Neural cell (in vitro differentiated cells): ENCODE results near the gene LMO1. TPM values are rescaled to one million over a fixed set of nuclear protein-coding genes. Genes with fewer than 3 reads are reported as not detected.

Experiments used
- H2AFZ ChIP-seq: fragments of 200-600, 300-800 bp; sonication (generic), shearing (Covaris generic); 2 replicates; pipeline ENCODE4 v1.6.0; 2014; ENCODE audit warnings: low read depth, mild to moderate bottlenecking, antibody characterized with exemption, low read length, moderate library complexity
- H3F3A ChIP-seq: fragments of 200-600 bp; shearing (Covaris generic); 2 replicates; pipeline ENCODE4 v1.6.1; 2016; ENCODE audit warnings: mild to moderate bottlenecking, moderate library complexity, mixed read lengths, antibody characterized with exemption, low read length; ENCODE audit not compliant: insufficient read depth, poor library complexity, severe bottlenecking
- H3K27ac ChIP-seq: fragments of 200-600, 300-800 bp; sonication (generic), shearing (Covaris generic); 2 replicates; pipeline ENCODE4 v1.5.1; 2014; ENCODE audit warnings: mild to moderate bottlenecking, low read length, moderate library complexity
- H3K27me3 ChIP-seq: fragments of 300-800, 200-600 bp; sonication (generic), shearing (Covaris generic); 2 replicates; pipeline ENCODE4 v1.6.0; 2014; ENCODE audit warnings: mild to moderate bottlenecking, low read depth, low read length, moderate library complexity; ENCODE audit not compliant: insufficient read depth
- H3K36me3 ChIP-seq: fragments of 300-800, 200-600 bp; sonication (generic), shearing (Covaris generic); 2 replicates; pipeline ENCODE4 v1.5.1; 2014; ENCODE audit warnings: mild to moderate bottlenecking, antibody characterized with exemption, low read length, moderate library complexity; ENCODE audit not compliant: insufficient read depth
- H3K4me2 ChIP-seq: fragments of 300-800, 200-600 bp; sonication (generic), shearing (Covaris generic); 2 replicates; pipeline ENCODE4 v1.6.0; 2014; ENCODE audit warnings: mild to moderate bottlenecking, low read length
- H3K4me3 ChIP-seq: fragments of 300-800, 200-600 bp; sonication (generic), shearing (Covaris generic); 2 replicates; pipeline ENCODE4 v1.5.1; 2014; ENCODE audit warnings: mild to moderate bottlenecking, low read length, moderate library complexity
- H3K79me2 ChIP-seq: fragments of 200-600 bp; shearing (Covaris generic); replicated peaks from 2 replicates; pipeline ENCODE4 v1.6.0; 2014; ENCODE audit warnings: mild to moderate bottlenecking, low read length, moderate library complexity; ENCODE audit not compliant: insufficient read depth
- H3K9ac ChIP-seq: fragments of 300-800, 200-600 bp; sonication (generic), shearing (Covaris generic); 2 replicates; pipeline ENCODE4 v1.6.1; 2016; ENCODE audit warnings: mild to moderate bottlenecking, low read length, mixed read lengths
- H3K9me2 ChIP-seq: fragments of 200-600 bp; shearing (Covaris generic); 2 replicates; pipeline ENCODE4 v1.6.1; 2016; ENCODE audit warnings: mild to moderate bottlenecking, low read length, mixed read lengths; ENCODE audit not compliant: insufficient read depth
- H3K9me3 ChIP-seq: fragments of 200-600, 300-800 bp; sonication (generic), shearing (Covaris generic); 2 replicates; pipeline ENCODE4 v1.6.1; 2016; ENCODE audit warnings: mild to moderate bottlenecking, mixed run types, low read length, moderate library complexity, mixed read lengths
- H4K20me1 ChIP-seq: fragments of 200-600 bp; shearing (Covaris generic); 2 replicates; pipeline ENCODE4 v1.6.1; 2016; ENCODE audit warnings: mild to moderate bottlenecking, mixed run types; ENCODE audit not compliant: insufficient read depth
- CTCF ChIP-seq: fragments of 450-650 bp; IDR thresholded peaks from 2 replicates; pipeline ENCODE4 v1.5.1; 2014; ENCODE audit warnings: antibody characterized with exemption, mild to moderate bottlenecking, moderate library complexity; ENCODE audit not compliant: poor library complexity, severe bottlenecking
- EP300 ChIP-seq: fragments of 450-650 bp; conservative IDR thresholded peaks from 2 replicates; pipeline ENCODE4 v1.6.1; 2014; ENCODE audit warnings: antibody characterized with exemption, mild to moderate bottlenecking, moderate library complexity; ENCODE audit not compliant: poor library complexity, severe bottlenecking
- EZH2 ChIP-seq: fragments of 200-600, 300-800 bp; shearing (Covaris generic), sonication (generic); IDR thresholded peaks from 2 replicates; pipeline ENCODE4 v1.6.1; 2014; ENCODE audit warnings: antibody characterized with exemption, low read length, borderline replicate concordance, mild to moderate bottlenecking; ENCODE audit not compliant: insufficient read depth, poor library complexity, severe bottlenecking
- MXI1 ChIP-seq: fragments of 450-650 bp; conservative IDR thresholded peaks from 2 replicates; pipeline ENCODE4 v1.6.1; 2014; ENCODE audit warnings: antibody characterized with exemption, mild to moderate bottlenecking; ENCODE audit not compliant: poor library complexity, severe bottlenecking
- POLR2AphosphoS5 ChIP-seq: IDR thresholded peaks from 2 replicates; pipeline ENCODE4 v1.6.1; 2012
- RAD21 ChIP-seq: fragments of 450-650 bp; conservative IDR thresholded peaks from 2 replicates; pipeline ENCODE4 v1.6.1; 2014; ENCODE audit warnings: antibody characterized with exemption, mild to moderate bottlenecking, moderate library complexity
- REST ChIP-seq: IDR thresholded peaks from 2 replicates; pipeline ENCODE4 v1.6.1; 2012; ENCODE audit warnings: borderline replicate concordance
- SMC3 ChIP-seq: fragments of 450-650 bp; conservative IDR thresholded peaks from 2 replicates; pipeline ENCODE4 v1.6.1; 2014; ENCODE audit warnings: antibody characterized with exemption, mild to moderate bottlenecking, moderate library complexity; ENCODE audit not compliant: poor library complexity
- TAF1 ChIP-seq: IDR thresholded peaks from 2 replicates; pipeline ENCODE4 v1.6.1; 2012; ENCODE audit warnings: low read depth
- polyA plus RNA-seq: library from polyadenylated mRNA; depleted of rRNA; stranded (reverse); fragments of >200 nt; gene quantifications from 2 replicates; pipeline ENCODE4 v1.2.3, GENCODE V29; 2014

The LMO1 gene
- polyA plus RNA-seq, 1 donor from 2014 or later = 4.4 TPM

GRCh38 chr11:8183111-8183510, 80.6 kb downstream of the LMO1 start:
- H3K79me2 ChIP-seq = no peaks in the 10 kb centered on the region
- H3F3A ChIP-seq = no peaks in the 10 kb centered on the region
- H3K4me3 ChIP-seq = no peak overlapping the region
- H3K27me3 ChIP-seq = no peaks in the 10 kb centered on the region
- no peaks in the 10 kb centered on the region for H3K9me2 ChIP-seq
- no peak overlapping the region for H3K9ac ChIP-seq
- peaks cover 4% of the 10 kb centered on the region for H3K9me3 ChIP-seq
- no peaks in the 10 kb centered on the region for H4K20me1 ChIP-seq
- no peak overlapping the region for H3K4me2 ChIP-seq
- no peak overlapping the region for H3K27ac ChIP-seq
- no peak overlapping the region for H2AFZ ChIP-seq
- no peaks in the 10 kb centered on the region for H3K36me3 ChIP-seq
- TF ChIP-seq REST (no peak), SMC3 (no peak), CTCF (no peak)

DNA sequence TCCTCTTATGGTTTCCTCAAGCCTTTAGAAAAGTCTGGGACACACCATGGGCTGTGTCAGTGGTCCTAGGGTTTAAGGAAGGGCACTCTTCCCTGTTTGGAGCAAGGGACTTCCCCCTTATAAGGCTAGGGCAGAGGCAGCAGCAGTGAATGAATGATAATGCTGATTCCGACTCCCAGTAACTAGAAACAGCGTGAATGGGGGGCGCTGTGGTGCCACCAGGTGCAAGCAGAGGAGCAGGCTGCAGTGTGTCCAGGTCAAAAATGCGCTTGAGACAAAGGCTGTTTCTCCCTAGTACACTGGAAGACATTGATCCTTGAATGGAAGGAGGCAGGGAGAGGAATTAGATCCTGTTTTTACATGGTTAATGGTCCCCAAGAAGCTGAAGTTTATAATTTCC, 83.2 kb downstream of the LMO1 start:
- no peaks in the 10 kb centered on the region for H3K79me2 ChIP-seq
- TF ChIP-seq REST (no peak), EP300 (no peak), POLR2AphosphoS5 (no peak), RAD21 (no peak), EZH2 (no peak), MXI1 (no peak), SMC3 (no peak), TAF1 (no peak), CTCF (no peak)
- no peak overlapping the region for H3K9ac ChIP-seq
- H3K36me3 ChIP-seq = no peaks in the 10 kb centered on the region
- H3K4me2 ChIP-seq = no peak overlapping the region
- no peaks in the 10 kb centered on the region for H3K9me2 ChIP-seq
- peaks cover 4% of the 10 kb centered on the region for H3K9me3 ChIP-seq
- no peaks in the 10 kb centered on the region for H4K20me1 ChIP-seq
- no peaks in the 10 kb centered on the region for H3F3A ChIP-seq
- H3K4me3 ChIP-seq = no peak overlapping the region
- H3K27ac ChIP-seq = no peak overlapping the region
- H2AFZ ChIP-seq = no peak overlapping the region
- H3K27me3 ChIP-seq = no peaks in the 10 kb centered on the region
